GM12878 (cell line): ENCODE measurements around the gene PDE11A. TPM values are rescaled to one million over a fixed set of nuclear protein-coding genes. Genes with fewer than 3 reads are reported as not detected.

Experiments
- ATAC-seq: fragments of 200-7000 bp; cut with Tn5 transposase; 3 replicates; pipeline ENCODE4 v1.9.1; 2020; ENCODE audit warnings: mild to moderate bottlenecking, moderate library complexity
- BruUV-seq: library from RNA; stranded (reverse); fragments of 400-500 nt; replicated peaks from 2 replicates; lab custom pipeline; 2021; lab: Mats Ljungman, UMichigan
- CTCF ChIA-PET: fragments of 300-600 bp; sonication (Branson Sonifier 250); formaldehyde crosslinking; extraction: SDS; loops from one replicate; lab custom pipeline; 2021; ENCODE audit warnings: inconsistent platforms; lab: Yijun Ruan, JAX
- POLR2A ChIA-PET: fragments of 350-600 bp; formaldehyde crosslinking; extraction: SDS; loops from one replicate; lab custom pipeline; 2021; ENCODE audit warnings: inconsistent platforms; lab: Charles Lee
- RAD21 ChIA-PET: fragments of 300-600 bp; sonication (Branson Sonifier 250); formaldehyde crosslinking; loops from one replicate; lab custom pipeline; 2023; ENCODE audit warnings: antibody characterized with exemption; ENCODE audit not compliant: unreplicated experiment; lab: Charles Lee
- SMC1A ChIA-PET: fragments of 300-600 bp; sonication (Branson Sonifier 250); formaldehyde crosslinking; loops from one replicate; lab custom pipeline; 2023; ENCODE audit not compliant: unreplicated experiment, uncharacterized antibody; lab: Charles Lee
- DNase-seq: peaks from one replicate; pipeline ENCODE4 v3.0.0-alpha.2; 2011; ENCODE audit warnings: low read depth, low spot score
- FAIRE-seq: peaks from 3 replicates; lab custom pipeline; 2011; peaks lifted over from hg19 to GRCh38; lab: Jason Lieb, UNC
- H2AFZ ChIP-seq: 2 replicates; pipeline ENCODE4 v1.6.0; 2011; ENCODE audit warnings: low read depth, low read length, control low read depth; ENCODE audit not compliant: control insufficient read depth
- H3K27ac ChIP-seq: 2 replicates; pipeline ENCODE4 v1.5.1; 2011; ENCODE audit warnings: control low read depth; ENCODE audit not compliant: control insufficient read depth, insufficient read depth
- H3K27me3 ChIP-seq, 2 experiments: replicated peaks in 1 of 2; 2 replicates each; pipeline versions ENCODE4 v1.6.0 to v1.6.1; 2011; ENCODE audit warnings: low read length in 1 of 2; ENCODE audit not compliant: control insufficient read depth in 2 of 2, insufficient read depth in 2 of 2
- H3K36me3 ChIP-seq, 2 experiments: 2 replicates each; pipeline ENCODE4 v1.5.1; 2011; ENCODE audit warnings: low read length in 1 of 2; ENCODE audit not compliant: control insufficient read depth in 2 of 2, insufficient read depth in 2 of 2
- H3K4me1 ChIP-seq: 2 replicates; pipeline ENCODE4 v1.6.1; 2011; ENCODE audit warnings: mild to moderate bottlenecking, low read length, moderate library complexity, mixed read lengths; ENCODE audit not compliant: control insufficient read depth, insufficient read depth
- H3K4me2 ChIP-seq: 2 replicates; pipeline ENCODE4 v1.6.0; 2011; ENCODE audit warnings: control low read depth; ENCODE audit not compliant: control insufficient read depth, insufficient read depth
- H3K4me3 ChIP-seq: fragments of 200-600 bp; sonication (generic); 2 replicates; pipeline ENCODE4 v1.5.1; 2016
- H3K79me2 ChIP-seq: 2 replicates; pipeline ENCODE4 v1.6.0; 2011; ENCODE audit warnings: low read length; ENCODE audit not compliant: control insufficient read depth, insufficient read depth
- H3K9ac ChIP-seq: 2 replicates; pipeline ENCODE4 v1.8.0; 2011; ENCODE audit warnings: low read length, control low read depth, mixed read lengths; ENCODE audit not compliant: control insufficient read depth, insufficient read depth
- H3K9me3 ChIP-seq: replicated peaks from 3 replicates; pipeline ENCODE4 v1.5.1; 2011; ENCODE audit warnings: mild to moderate bottlenecking, low read length; ENCODE audit not compliant: control insufficient read depth, insufficient read depth
- H4K20me1 ChIP-seq: 2 replicates; pipeline ENCODE4 v1.6.0; 2011; ENCODE audit not compliant: control insufficient read depth, insufficient read depth
- ATF7 ChIP-seq: fragments of 450-650 bp; IDR thresholded peaks from 2 replicates; pipeline ENCODE4 v1.6.1; 2016; ENCODE audit warnings: low read depth, mild to moderate bottlenecking
- EZH2 ChIP-seq: IDR thresholded peaks from 2 replicates; pipeline ENCODE4 v1.6.1; 2012; ENCODE audit warnings: low read depth, mild to moderate bottlenecking, control low read depth, inconsistent platforms, low read length, borderline replicate concordance; ENCODE audit not compliant: control insufficient read depth
- HDAC6 ChIP-seq: fragments of 200-600 bp; sonication (generic); IDR thresholded peaks from one replicate; pipeline ENCODE4 v1.8.0; 2017; ENCODE audit warnings: antibody characterized with exemption; ENCODE audit not compliant: unreplicated experiment
- NFYB ChIP-seq: IDR thresholded peaks from 2 replicates; pipeline ENCODE4 v1.6.1; 2011; ENCODE audit warnings: low read depth, mild to moderate bottlenecking, low read length, improper control_type of control experiment, moderate library complexity; ENCODE audit not compliant: insufficient read depth
- NRF1 ChIP-seq: conservative IDR thresholded peaks from 2 replicates; pipeline ENCODE4 v1.6.1; 2011; ENCODE audit warnings: mild to moderate bottlenecking, low read depth, low read length, improper control_type of control experiment
- PBX3 ChIP-seq: IDR thresholded peaks from 2 replicates; pipeline ENCODE4 v1.6.1; 2011; ENCODE audit warnings: mild to moderate bottlenecking, low read depth, low read length, moderate library complexity; ENCODE audit not compliant: insufficient replicate concordance
- RB1 ChIP-seq: fragments of 450-650 bp; formaldehyde crosslinking; IDR thresholded peaks from 2 replicates; pipeline ENCODE4 v1.6.1; 2017; ENCODE audit warnings: mild to moderate bottlenecking, borderline replicate concordance
- REST ChIP-seq: IDR thresholded peaks from 2 replicates; pipeline ENCODE4 v1.6.1; 2012; ENCODE audit warnings: mild to moderate bottlenecking, low read depth, low read length
- SUPT20H ChIP-seq: IDR thresholded peaks from 2 replicates; pipeline ENCODE4 v1.6.1; 2011; ENCODE audit warnings: low read depth, mild to moderate bottlenecking, low read length, moderate library complexity, borderline replicate concordance; ENCODE audit not compliant: control insufficient read depth
- TBL1XR1 ChIP-seq: IDR thresholded peaks from 2 replicates; pipeline ENCODE4 v1.6.1; 2012; ENCODE audit warnings: low read depth, low read length, improper control_type of control experiment
- ZNF592 ChIP-seq: fragments of 450-650 bp; IDR thresholded peaks from 2 replicates; pipeline ENCODE4 v1.6.1; 2017; ENCODE audit warnings: mild to moderate bottlenecking, moderate library complexity
- WGBS: methylation state at CpG from one replicate; pipeline ENCODE4 v1.1.6; 2016; ENCODE audit warnings: low lambda C conversion rate; ENCODE audit not compliant: insufficient replicate concordance, insufficient coverage; ENCODE audit errors: missing lambda C conversion rate; 5-methylcytosine and 5-hydroxymethylcytosine counted together
- in situ Hi-C: fragments of 300-500 bp; cut with MboI; formaldehyde crosslinking; loops from 9 replicates; pipeline ENCODE4 v1.14.3; 2018; ENCODE audit warnings: mixed read lengths
- intact Hi-C: fragments of 100-400 bp; cut with micrococcal nuclease; formaldehyde crosslinking; loops from one replicate; pipeline ENCODE4 v1.14.2; 2022; ENCODE audit not compliant: unreplicated experiment
- polyA plus RNA-seq, 11 experiments: library from polyadenylated mRNA; depleted of rRNA in 4 of 11; unstranded in 6 of 11; stranded (reverse) in 5 of 11; fragments of >200 nt; fragmentation: Nextera tagmentation in 4 of 11; fragmentation: Illumina TruSeq in 1 of 11; extraction: Ambion mirVana in 4 of 11; extraction: Trizol in 1 of 11; gene quantifications; 1 replicate in 1 of 11; 2 replicates in 10 of 11; pipeline versions ENCODE4 v1.2.1 to v1.2.3, GENCODE V29; 2011 to 2016; ENCODE audit warnings: inconsistent platforms in 2 of 11, missing spikeins in 2 of 11, low read depth in 1 of 11
- total RNA-seq, 4 experiments: library from RNA; depleted of rRNA in 3 of 4; stranded (reverse); fragments of >200 nt in 3 of 4; fragmentation: Illumina TruSeq in 1 of 4; extraction: Trizol in 1 of 4; gene quantifications; 2 replicates each; pipeline versions ENCODE4 v1.2.1 to v1.2.3, GENCODE V29; 2013 to 2021

Gene PDE11A
- total and polyA plus RNA-seq, 10 of the 15 experiments (the other 5 are each of a cell fraction or from before 2014, with no cell fraction given), result 0.01 to 0.17 (median 0.06) TPM; not detected in 5

GRCh38 chr2:177733322-177733855 lies 339.2 kb downstream of the PDE11A start:
- H2AFZ ChIP-seq, result no peak overlapping the region
- no peak for TF ChIP-seq REST
- no peak for TF ChIP-seq RB1
- no peak for TF ChIP-seq EZH2
- no peak for TF ChIP-seq HDAC6
- no peak for TF ChIP-seq ZNF592
- TF ChIP-seq NRF1, result no peak
- no peak for TF ChIP-seq NFYB
- no peak for TF ChIP-seq PBX3
- TF ChIP-seq SUPT20H, result no peak
- TF ChIP-seq ATF7, result no peak
- TF ChIP-seq TBL1XR1, result no peak
- TF ChIP-seq, all 136 proteins: peak for 0
- no peak for DNase-seq
- Histone ChIP-seq H3K4me2 (no peak overlapping the region), H3K79me2 (no peaks in the 10 kb centered on the region), H3K9ac (no peak overlapping the region), H3K4me3 (no peak overlapping the region), H3K4me1 (no peaks in the 10 kb centered on the region), H3K27ac (no peak overlapping the region), H3K27me3 (no peaks in the 10 kb centered on the region; a peak in 1 of 4 replicates), H3K9me3 (no peaks in the 10 kb centered on the region), H3K36me3 (no peaks in the 10 kb centered on the region), H4K20me1 (no peaks in the 10 kb centered on the region; the same call in 1 of the 2 replicates)
- ChIA-PET CTCF (interaction anchor here (0.7 to 1.7 kb wide), 2 partner anchors 9 to 15 kb away, joined by 3 to 8 read pairs; no protein-coding TSS in a partner anchor), RAD21 (no interaction called here), SMC1A (interaction anchor here (0.5 to 1.9 kb wide), 4 partner anchors 12 to 367 kb away, joined by 3 to 5 read pairs (median 3); no protein-coding TSS in a partner anchor), POLR2A (no interaction called here)
- BruUV-seq, result no TSS peak
- no peak for ATAC-seq
- FAIRE-seq, result no peak
- intact Hi-C loops, result no loop called here
- in situ Hi-C loops, result no loop called here
- WGBS, result 27% methylated on average over 2 of the region's 2 CpGs
